ENCODE data around the gene FSIP1.

The FSIP1 gene

DNA sequence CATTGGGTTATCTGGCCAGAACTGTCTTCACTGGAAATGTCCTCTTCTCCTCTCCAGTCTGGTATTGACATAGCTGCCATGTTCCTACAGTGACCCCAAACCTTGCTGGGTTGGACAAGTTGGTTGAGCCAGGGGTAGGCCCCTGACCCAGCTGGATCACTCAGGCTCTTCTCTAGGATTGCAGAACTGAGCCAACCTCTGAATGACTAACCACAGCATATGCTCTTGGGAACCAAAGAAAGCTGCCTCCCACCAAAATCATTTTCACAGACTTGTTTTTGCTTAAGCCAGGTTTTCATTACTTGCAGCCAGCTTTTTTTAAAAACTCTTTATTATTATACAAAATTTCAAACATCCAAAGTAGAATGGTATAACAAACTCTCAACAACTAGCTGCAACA is 41.4 kb downstream of the FSIP1 start:
- Histone ChIP-seq H3K79me2 (ENCODE audit: control insufficient read depth, low read length) (no peaks in the 10 kb centered on the region), H3K27me3 (ENCODE audit: control insufficient read depth, low read length) (peaks cover 11% of the 10 kb centered on the region; the same call in 1 of the 2 replicates), H3K9me2 (replicated peaks; ENCODE audit: control insufficient read depth, low read length) (no peaks in the 10 kb centered on the region), H3K4me3 (ENCODE audit: low read length) (no peak overlapping the region), H3K36me3 (ENCODE audit: control insufficient read depth, low read length) (no peaks in the 10 kb centered on the region), H4K20me1 (ENCODE audit: control insufficient read depth, insufficient read depth, low read depth, low read length) (no peaks in the 10 kb centered on the region), H3K4me2 (ENCODE audit: low read length) (no peak overlapping the region), H3K9me3 (ENCODE audit: control insufficient read depth, insufficient read depth, low read length) (no peaks in the 10 kb centered on the region), H3F3A (ENCODE audit: control insufficient read depth, insufficient read depth) (no peaks in the 10 kb centered on the region), H3K27ac (ENCODE audit: low read depth, low read length) (no peak overlapping the region), H3K4me1 (ENCODE audit: control insufficient read depth, low read length) (no peaks in the 10 kb centered on the region)
- TF ChIP-seq EZH2phosphoT487 (IDR thresholded peaks at IDR 0.05; ENCODE audit: borderline replicate concordance, low read length) (no peak), CTCF (IDR thresholded peaks at IDR 0.05; ENCODE audit: low read depth, low read length, poor library complexity, severe bottlenecking) (no peak)

GRCh38 chr15:39738998-39739397 is 43.6 kb downstream of the FSIP1 start:
- Histone ChIP-seq H3K27me3 (ENCODE audit: control insufficient read depth, low read length) (0 out of 2 replicates have a peak, but pooled peaks cover 6% of the 10 kb centered on the region), H3F3A (ENCODE audit: control insufficient read depth, insufficient read depth) (no peaks in the 10 kb centered on the region), H3K4me3 (ENCODE audit: low read length) (no peak overlapping the region), H3K9me2 (replicated peaks; ENCODE audit: control insufficient read depth, low read length) (no peaks in the 10 kb centered on the region), H3K4me2 (ENCODE audit: low read length) (no peak overlapping the region), H3K27ac (ENCODE audit: low read depth, low read length) (no peak overlapping the region), H3K36me3 (ENCODE audit: control insufficient read depth, low read length) (no peaks in the 10 kb centered on the region), H3K9me3 (ENCODE audit: control insufficient read depth, insufficient read depth, low read length) (no peaks in the 10 kb centered on the region), H3K4me1 (ENCODE audit: control insufficient read depth, low read length) (no peaks in the 10 kb centered on the region), H4K20me1 (ENCODE audit: control insufficient read depth, insufficient read depth, low read depth, low read length) (no peaks in the 10 kb centered on the region), H3K79me2 (ENCODE audit: control insufficient read depth, low read length) (no peaks in the 10 kb centered on the region)
- no peak for TF ChIP-seq EZH2phosphoT487 (IDR thresholded peaks at IDR 0.05; ENCODE audit: borderline replicate concordance, low read length)
- TF ChIP-seq CTCF (IDR thresholded peaks at IDR 0.05; ENCODE audit: low read depth, low read length, poor library complexity, severe bottlenecking) = no peak

DNA sequence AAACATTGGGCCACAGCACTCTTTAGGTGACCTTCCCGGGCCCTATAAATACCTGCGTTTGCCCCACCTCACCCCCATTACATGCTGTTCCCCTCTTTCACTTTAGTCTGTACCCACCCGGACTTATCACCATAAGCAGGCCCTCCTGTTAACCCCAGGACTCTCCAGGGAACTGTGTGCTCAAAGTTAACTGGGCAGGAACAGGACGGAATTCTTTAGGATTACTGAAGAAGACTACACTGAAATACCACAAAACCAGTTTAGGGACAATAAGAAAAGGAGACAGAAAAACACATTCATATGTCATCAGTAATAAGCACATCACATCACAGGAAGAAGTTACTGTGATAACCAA is 45.5 kb downstream of the FSIP1 start:
- H3K4me3 ChIP-seq (ENCODE audit: low read length) = no peak overlapping the region
- TF ChIP-seq CTCF (IDR thresholded peaks at IDR 0.05; ENCODE audit: low read depth, low read length, poor library complexity, severe bottlenecking) (no peak), EZH2phosphoT487 (IDR thresholded peaks at IDR 0.05; ENCODE audit: borderline replicate concordance, low read length) (no peak)
- no peaks in the 10 kb centered on the region for H4K20me1 ChIP-seq (ENCODE audit: control insufficient read depth, insufficient read depth, low read depth, low read length)
- H3F3A ChIP-seq (ENCODE audit: control insufficient read depth, insufficient read depth) = no peaks in the 10 kb centered on the region
- no peaks in the 10 kb centered on the region for H3K4me1 ChIP-seq (ENCODE audit: control insufficient read depth, low read length)
- peaks cover 3% of the 10 kb centered on the region; the same call in 1 of the 2 replicates for H3K27me3 ChIP-seq (ENCODE audit: control insufficient read depth, low read length)
- no peak overlapping the region for H3K4me2 ChIP-seq (ENCODE audit: low read length)
- H3K9me2 ChIP-seq (replicated peaks; ENCODE audit: control insufficient read depth, low read length) = no peaks in the 10 kb centered on the region
- no peaks in the 10 kb centered on the region for H3K36me3 ChIP-seq (ENCODE audit: control insufficient read depth, low read length)
- H3K9me3 ChIP-seq (ENCODE audit: control insufficient read depth, insufficient read depth, low read length) = no peaks in the 10 kb centered on the region
- H3K27ac ChIP-seq (ENCODE audit: low read depth, low read length) = no peak overlapping the region
- H3K79me2 ChIP-seq (ENCODE audit: control insufficient read depth, low read length) = no peaks in the 10 kb centered on the region

Measured in DOHH2 (cell line).